Measurements from ENCODE around the gene FSTL4.
A peak's percentile ranks its signal among the peaks of the same experiment; 100 is the strongest.

FSTL4 gene

GRCh38 chr5:133595465-133595864 lies 16.9 kb downstream of the FSTL4 start:
- no peak overlapping the region for H3K4me3 Mint-ChIP-seq
- no peak for ATAC-seq
- H3K4me1 Mint-ChIP-seq, result no peaks in the 10 kb centered on the region
- no peaks in the 10 kb centered on the region for H3K36me3 Mint-ChIP-seq
- no peaks in the 10 kb centered on the region for H3K27me3 Mint-ChIP-seq
- no peak overlapping the region for H3K27ac Mint-ChIP-seq
- no peaks in the 10 kb centered on the region for H3K9me3 Mint-ChIP-seq

- no peaks in the 10 kb centered on the region for H3K36me3 Mint-ChIP-seq
- H3K27me3 Mint-ChIP-seq, result no peaks in the 10 kb centered on the region
- no peaks in the 10 kb centered on the region for H3K9me3 Mint-ChIP-seq
- no peak overlapping the region for H3K4me3 Mint-ChIP-seq
- H3K4me1 Mint-ChIP-seq, result no peaks in the 10 kb centered on the region
- no peak for ATAC-seq
- no peak overlapping the region for H3K27ac Mint-ChIP-seq
Measured at GRCh38 chr5:133589286-133589685, 23.1 kb downstream of the FSTL4 start.

- Mint-ChIP-seq H3K36me3 (no peaks in the 10 kb centered on the region), H3K4me1 (no peaks in the 10 kb centered on the region), H3K4me3 (no peak overlapping the region), H3K27me3 (peaks cover 42% of the 10 kb centered on the region), H3K9me3 (no peaks in the 10 kb centered on the region), H3K27ac (no peak overlapping the region)
- ATAC-seq, result no peak
Measured at GRCh38 chr5:133582971-133583370, 29.4 kb downstream of the FSTL4 start.

GRCh38 chr5:133581918-133582317 lies 30.4 kb downstream of the FSTL4 start:
- no peaks in the 10 kb centered on the region for H3K9me3 Mint-ChIP-seq
- ATAC-seq, result no peak
- H3K36me3 Mint-ChIP-seq, result no peaks in the 10 kb centered on the region
- H3K4me3 Mint-ChIP-seq, result no peak overlapping the region
- no peak overlapping the region for H3K27ac Mint-ChIP-seq
- H3K4me1 Mint-ChIP-seq, result no peaks in the 10 kb centered on the region
- peaks cover 42% of the 10 kb centered on the region for H3K27me3 Mint-ChIP-seq

GRCh38 chr5:133581348-133581747 lies 31.0 kb downstream of the FSTL4 start:
- Mint-ChIP-seq H3K4me1 (no peaks in the 10 kb centered on the region), H3K4me3 (no peak overlapping the region), H3K9me3 (no peaks in the 10 kb centered on the region), H3K27me3 (peaks cover 45% of the 10 kb centered on the region), H3K27ac (no peak overlapping the region), H3K36me3 (no peaks in the 10 kb centered on the region)
- no peak for ATAC-seq

- Mint-ChIP-seq H3K36me3 (no peaks in the 10 kb centered on the region), H3K9me3 (no peaks in the 10 kb centered on the region), H3K27ac (no peak overlapping the region), H3K4me1 (no peaks in the 10 kb centered on the region), H3K4me3 (no peak overlapping the region), H3K27me3 (peaks cover 51% of the 10 kb centered on the region)
- ATAC-seq, result no peak
Measured at GRCh38 chr5:133580618-133581017, 31.7 kb downstream of the FSTL4 start.

GRCh38 chr5:133579766-133580165 lies 32.6 kb downstream of the FSTL4 start:
- H3K27ac Mint-ChIP-seq, result no peak overlapping the region
- peaks cover 51% of the 10 kb centered on the region for H3K27me3 Mint-ChIP-seq
- H3K9me3 Mint-ChIP-seq, result no peaks in the 10 kb centered on the region
- no peak for ATAC-seq
- H3K4me3 Mint-ChIP-seq, result no peak overlapping the region
- H3K36me3 Mint-ChIP-seq, result no peaks in the 10 kb centered on the region
- no peaks in the 10 kb centered on the region for H3K4me1 Mint-ChIP-seq

- H3K9me3 Mint-ChIP-seq, result peaks cover 13% of the 10 kb centered on the region
- peaks cover 9% of the 10 kb centered on the region for H3K4me1 Mint-ChIP-seq
- no peak overlapping the region for H3K27ac Mint-ChIP-seq
- peaks cover 7% of the 10 kb centered on the region for H3K36me3 Mint-ChIP-seq
- ATAC-seq, result no peak
- peaks cover 16% of the 10 kb centered on the region for H3K27me3 Mint-ChIP-seq
- no peak overlapping the region for H3K4me3 Mint-ChIP-seq
Measured at GRCh38 chr5:133569347-133569746, 43.0 kb downstream of the FSTL4 start.

GRCh38 chr5:133565993-133566392 lies 46.3 kb downstream of the FSTL4 start:
- H3K27me3 Mint-ChIP-seq, result peaks cover 1% of the 10 kb centered on the region
- no peaks in the 10 kb centered on the region for H3K9me3 Mint-ChIP-seq
- H3K4me1 Mint-ChIP-seq, result peaks cover 11% of the 10 kb centered on the region
- H3K27ac Mint-ChIP-seq, result no peak overlapping the region
- no peak for ATAC-seq
- no peak overlapping the region for H3K4me3 Mint-ChIP-seq
- no peaks in the 10 kb centered on the region for H3K36me3 Mint-ChIP-seq

GRCh38 chr5:133564921-133565565 lies 47.3 kb downstream of the FSTL4 start:
- Mint-ChIP-seq H3K4me3 (no peak overlapping the region), H3K4me1 (peaks cover 11% of the 10 kb centered on the region), H3K9me3 (no peaks in the 10 kb centered on the region), H3K27ac (no peak overlapping the region), H3K36me3 (no peaks in the 10 kb centered on the region), H3K27me3 (no peaks in the 10 kb centered on the region)
- ATAC-seq, result peak; percentile 72

GRCh38 chr5:133562554-133562953 lies 49.8 kb downstream of the FSTL4 start:
- no peak overlapping the region for H3K4me3 Mint-ChIP-seq
- peaks cover 14% of the 10 kb centered on the region for H3K27me3 Mint-ChIP-seq
- H3K27ac Mint-ChIP-seq, result no peak overlapping the region
- no peak for ATAC-seq
- H3K4me1 Mint-ChIP-seq, result peaks cover 11% of the 10 kb centered on the region
- no peaks in the 10 kb centered on the region for H3K9me3 Mint-ChIP-seq
- no peaks in the 10 kb centered on the region for H3K36me3 Mint-ChIP-seq

- H3K27me3 Mint-ChIP-seq, result peaks cover 28% of the 10 kb centered on the region
- H3K36me3 Mint-ChIP-seq, result no peaks in the 10 kb centered on the region
- no peak overlapping the region for H3K4me3 Mint-ChIP-seq
- ATAC-seq, result no peak
- H3K4me1 Mint-ChIP-seq, result peaks cover 6% of the 10 kb centered on the region
- no peak overlapping the region for H3K27ac Mint-ChIP-seq
- no peaks in the 10 kb centered on the region for H3K9me3 Mint-ChIP-seq
Measured at GRCh38 chr5:133559960-133560359, 52.4 kb downstream of the FSTL4 start.

GRCh38 chr5:133556551-133556950 lies 55.8 kb downstream of the FSTL4 start:
- no peaks in the 10 kb centered on the region for H3K9me3 Mint-ChIP-seq
- no peak for ATAC-seq
- no peaks in the 10 kb centered on the region for H3K4me1 Mint-ChIP-seq
- no peak overlapping the region for H3K4me3 Mint-ChIP-seq
- no peak overlapping the region for H3K27ac Mint-ChIP-seq
- H3K27me3 Mint-ChIP-seq, result peaks cover 52% of the 10 kb centered on the region
- H3K36me3 Mint-ChIP-seq, result no peaks in the 10 kb centered on the region

GRCh38 chr5:133554279-133554678 lies 58.1 kb downstream of the FSTL4 start:
- Mint-ChIP-seq H3K36me3 (no peaks in the 10 kb centered on the region), H3K9me3 (no peaks in the 10 kb centered on the region), H3K27ac (no peak overlapping the region), H3K27me3 (peaks cover 52% of the 10 kb centered on the region), H3K4me3 (no peak overlapping the region), H3K4me1 (no peaks in the 10 kb centered on the region)
- ATAC-seq, result no peak

GRCh38 chr5:133552925-133553525 lies 59.3 kb downstream of the FSTL4 start:
- Mint-ChIP-seq H3K4me3 (no peak overlapping the region), H3K9me3 (no peaks in the 10 kb centered on the region), H3K4me1 (no peaks in the 10 kb centered on the region), H3K27ac (no peak overlapping the region), H3K36me3 (no peaks in the 10 kb centered on the region), H3K27me3 (peaks cover 50% of the 10 kb centered on the region)
- ATAC-seq, result peak; percentile 79

- Mint-ChIP-seq H3K36me3 (no peaks in the 10 kb centered on the region), H3K27ac (no peak overlapping the region), H3K4me3 (no peak overlapping the region), H3K4me1 (no peaks in the 10 kb centered on the region), H3K27me3 (peaks cover 39% of the 10 kb centered on the region), H3K9me3 (peaks cover 2% of the 10 kb centered on the region)
- no peak for ATAC-seq
Measured at GRCh38 chr5:133546500-133546899, 65.8 kb downstream of the FSTL4 start.

All from stimulated activated memory B cell treated with anti-CD40 and anti-IgM and Interleukin-4, amounts not matched to agents 10 μg/mL and 1 μg/mL and 100 μg/mL, for 72 hours (primary cell).